Measurements from ENCODE around the gene BAZ2B. TPM values are rescaled to one million over a fixed set of nuclear protein-coding genes. Genes with fewer than 3 reads are reported as not detected.

Gene BAZ2B
- total and polyA plus RNA-seq, 9 of the 15 experiments (the other 6 are each of a cell fraction or from before 2014, with no cell fraction given) = 7.5 to 38.6 (median 19.8) TPM

DNA sequence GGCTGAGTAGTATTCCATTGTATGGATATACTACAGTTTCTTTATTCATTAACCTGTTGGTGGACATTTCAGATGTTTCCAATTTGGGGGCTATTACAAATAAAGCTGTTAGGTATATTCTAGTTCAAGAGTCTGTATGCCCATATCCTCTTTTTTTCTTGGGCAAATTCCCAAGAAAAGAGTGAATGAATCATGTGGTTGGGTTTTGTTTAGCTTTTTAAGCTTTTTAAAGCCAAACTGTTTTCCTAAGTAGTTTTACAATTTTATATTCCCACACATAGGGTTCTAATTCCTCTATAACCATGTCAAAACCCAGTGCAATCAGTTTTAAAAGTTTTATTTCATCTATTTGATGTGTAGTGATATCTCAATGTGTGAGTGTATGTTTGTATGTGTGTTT is 44.9 kb upstream of the BAZ2B start (continued):
- TF ChIP-seq ZFP91 (CRISPR knock-in tag; IDR thresholded peaks at IDR 0.05) (no peak), RBFOX2 (IDR thresholded peaks at IDR 0.05; ENCODE audit: low read depth, low read length) (no peak), ZNF699 (CRISPR knock-in tag; IDR thresholded peaks at IDR 0.05; ENCODE audit: insufficient replicate concordance) (no peak), RBM25 (IDR thresholded peaks at IDR 0.05; ENCODE audit: low read depth, low read length, severe bottlenecking) (no peak)

DNA sequence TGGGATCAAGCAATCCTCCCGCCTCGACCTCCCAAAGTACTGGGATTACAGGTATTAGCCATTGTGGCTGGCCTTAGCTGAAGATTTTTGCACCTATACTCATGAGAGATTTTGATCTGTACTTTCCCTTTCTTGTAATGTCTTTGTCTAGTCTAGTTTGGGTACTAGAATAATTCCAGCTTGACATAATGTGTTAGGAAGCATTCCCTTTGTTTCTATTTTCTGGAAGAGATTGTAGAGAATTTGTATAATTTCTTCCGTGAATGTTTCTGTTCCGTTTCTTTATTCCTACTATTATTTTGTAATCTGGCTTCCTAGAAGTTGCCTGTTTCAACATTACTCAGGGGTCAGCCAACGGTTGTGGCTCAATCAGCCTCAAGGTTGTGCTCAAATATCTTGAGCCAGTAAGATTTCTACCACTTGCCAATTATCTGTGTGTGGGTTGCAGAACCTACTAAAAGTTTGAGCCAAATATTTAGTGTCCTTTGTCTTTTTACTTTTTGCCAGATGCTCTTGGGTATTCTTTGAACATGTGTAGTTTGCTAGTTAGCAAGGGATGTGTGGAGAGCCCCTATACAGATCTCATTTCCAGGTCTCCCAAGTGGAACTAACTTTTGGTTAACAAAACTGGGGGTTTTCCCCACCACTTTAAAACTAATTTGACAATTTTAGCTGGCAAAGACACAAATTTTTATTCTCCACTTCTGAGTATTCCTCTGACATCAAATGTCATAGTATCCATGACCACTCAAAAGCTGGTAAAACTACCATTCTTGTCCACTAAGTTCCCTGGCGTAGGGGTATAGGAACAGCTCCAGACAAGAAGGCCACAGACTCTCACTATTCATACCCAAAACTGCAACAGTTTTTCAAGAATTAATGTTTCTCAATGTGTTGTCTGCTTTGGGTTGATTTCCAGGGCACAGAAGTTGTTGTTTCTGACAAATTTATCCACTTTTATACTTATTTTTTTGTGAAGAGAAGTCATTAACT is 42.8 kb upstream of the BAZ2B start:
- no TSS peak for BruUV-seq (replicated peaks)
- no peaks in the 10 kb centered on the region for H3K4me1 ChIP-seq (replicated peaks in 1 of 2; ENCODE audit: control insufficient read depth in 2 of 2, insufficient read depth in 2 of 2, low read length in 2 of 2)
- H3K79me2 ChIP-seq (ENCODE audit: control insufficient read depth, insufficient read depth, low read length) = no peaks in the 10 kb centered on the region
- no peak overlapping the region for H3K27ac ChIP-seq (ENCODE audit: extremely low read depth, low read depth, low read length)
- DNase-seq (ENCODE audit: extremely low read depth in 1 of 4, low spot score in 3 of 4) = no peak
- intact Hi-C loops (cut with micrococcal nuclease) = no loop called here
- no peaks in the 10 kb centered on the region for H3K36me3 ChIP-seq (ENCODE audit: control insufficient read depth, insufficient read depth, low read length)
- H3K9ac ChIP-seq (ENCODE audit: insufficient read depth in 1 of 2, low read depth in 2 of 2, low read length in 2 of 2) = no peak overlapping the region
- FAIRE-seq = no peak
- ChIA-PET CTCF (ENCODE audit: low intra/inter-chr PET ratio) (no interaction called here), POLR2A (interaction anchor here (0.7 kb wide), 1 partner anchor 38 kb away, joined by 3 read pairs; no protein-coding TSS in a partner anchor)
- H2AFZ ChIP-seq (ENCODE audit: low read depth, low read length) = no peak overlapping the region
- H3K27me3 ChIP-seq (ENCODE audit: control insufficient read depth in 2 of 2, insufficient read depth in 2 of 2, low read length in 2 of 2) = no peaks in the 10 kb centered on the region
- no peak overlapping the region for H3K4me3 ChIP-seq
- H3K9me1 ChIP-seq (ENCODE audit: control insufficient read depth, insufficient read depth, low read length) = no peaks in the 10 kb centered on the region
- in situ Hi-C loops (cut with MboI) = no loop called here
- no peaks in the 10 kb centered on the region for H3K9me3 ChIP-seq (replicated peaks; ENCODE audit: control insufficient read depth, insufficient read depth, low read depth, low read length)
- no peak overlapping the region for H3K4me2 ChIP-seq (ENCODE audit: insufficient read depth, low read length)
- ATAC-seq = no peak
- WGBS (ENCODE audit: insufficient coverage, low coverage, missing lambda C conversion rate) = 32% methylated on average over 6 of the region's 6 CpGs
- no peaks in the 10 kb centered on the region for H4K20me1 ChIP-seq (replicated peaks; ENCODE audit: control insufficient read depth, insufficient read depth, low read length)
- TF ChIP-seq SIRT6 (IDR thresholded peaks at IDR 0.05; ENCODE audit: low read depth, low read length) (no peak), FOXJ2 (tag; IDR thresholded peaks at IDR 0.05) (no peak), FIP1L1 (IDR thresholded peaks at IDR 0.05; ENCODE audit: low read depth, low read length, poor library complexity, severe bottlenecking) (no peak), ZNF384 (IDR thresholded peaks at IDR 0.05; ENCODE audit: low read depth, low read length) (no peak)
- TF ChIP-seq, protein P1, sequence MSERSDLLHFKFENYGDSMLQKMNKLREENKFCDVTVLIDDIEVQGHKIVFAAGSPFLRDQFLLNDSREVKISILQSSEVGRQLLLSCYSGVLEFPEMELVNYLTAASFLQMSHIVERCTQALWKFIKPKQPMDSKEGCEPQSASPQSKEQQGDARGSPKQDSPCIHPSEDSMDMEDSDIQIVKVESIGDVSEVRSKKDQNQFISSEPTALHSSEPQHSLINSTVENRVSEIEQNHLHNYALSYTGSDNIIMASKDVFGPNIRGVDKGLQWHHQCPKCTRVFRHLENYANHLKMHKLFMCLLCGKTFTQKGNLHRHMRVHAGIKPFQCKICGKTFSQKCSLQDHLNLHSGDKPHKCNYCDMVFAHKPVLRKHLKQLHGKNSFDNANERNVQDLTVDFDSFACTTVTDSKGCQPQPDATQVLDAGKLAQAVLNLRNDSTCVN (CRISPR knock-in tag; IDR thresholded peaks at IDR 0.05) = no peak
- TF ChIP-seq, protein P2, sequence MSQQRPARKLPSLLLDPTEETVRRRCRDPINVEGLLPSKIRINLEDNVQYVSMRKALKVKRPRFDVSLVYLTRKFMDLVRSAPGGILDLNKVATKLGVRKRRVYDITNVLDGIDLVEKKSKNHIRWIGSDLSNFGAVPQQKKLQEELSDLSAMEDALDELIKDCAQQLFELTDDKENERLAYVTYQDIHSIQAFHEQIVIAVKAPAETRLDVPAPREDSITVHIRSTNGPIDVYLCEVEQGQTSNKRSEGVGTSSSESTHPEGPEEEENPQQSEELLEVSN (IDR thresholded peaks at IDR 0.05; ENCODE audit: borderline replicate concordance in 1 of 2, extremely low read depth in 1 of 2, insufficient read depth in 1 of 2, insufficient read length in 1 of 2, low read depth in 1 of 2, low read length in 1 of 2, poor library complexity in 1 of 2, severe bottlenecking in 1 of 2) = no peak
- TF ChIP-seq, protein P3, sequence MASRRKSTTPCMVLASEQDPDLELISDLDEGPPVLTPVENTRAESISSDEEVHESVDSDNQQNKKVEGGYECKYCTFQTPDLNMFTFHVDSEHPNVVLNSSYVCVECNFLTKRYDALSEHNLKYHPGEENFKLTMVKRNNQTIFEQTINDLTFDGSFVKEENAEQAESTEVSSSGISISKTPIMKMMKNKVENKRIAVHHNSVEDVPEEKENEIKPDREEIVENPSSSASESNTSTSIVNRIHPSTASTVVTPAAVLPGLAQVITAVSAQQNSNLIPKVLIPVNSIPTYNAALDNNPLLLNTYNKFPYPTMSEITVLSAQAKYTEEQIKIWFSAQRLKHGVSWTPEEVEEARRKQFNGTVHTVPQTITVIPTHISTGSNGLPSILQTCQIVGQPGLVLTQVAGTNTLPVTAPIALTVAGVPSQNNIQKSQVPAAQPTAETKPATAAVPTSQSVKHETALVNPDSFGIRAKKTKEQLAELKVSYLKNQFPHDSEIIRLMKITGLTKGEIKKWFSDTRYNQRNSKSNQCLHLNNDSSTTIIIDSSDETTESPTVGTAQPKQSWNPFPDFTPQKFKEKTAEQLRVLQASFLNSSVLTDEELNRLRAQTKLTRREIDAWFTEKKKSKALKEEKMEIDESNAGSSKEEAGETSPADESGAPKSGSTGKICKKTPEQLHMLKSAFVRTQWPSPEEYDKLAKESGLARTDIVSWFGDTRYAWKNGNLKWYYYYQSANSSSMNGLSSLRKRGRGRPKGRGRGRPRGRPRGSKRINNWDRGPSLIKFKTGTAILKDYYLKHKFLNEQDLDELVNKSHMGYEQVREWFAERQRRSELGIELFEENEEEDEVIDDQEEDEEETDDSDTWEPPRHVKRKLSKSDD (conservative IDR thresholded peaks at IDR 0.05; ENCODE audit: low read length) = no peak

All from K562 (cell line).